ENCODE measurements around the gene SPATA31C2.
"Not testable (repeated sequence)": the region's sequence is repeated elsewhere in the genome, so short reads cannot be mapped to it uniquely, and the experiment has no call there.

The SPATA31C2 gene

GRCh38 chr9:88138375-88138774 is at the start of gene SPATA31C2:
Gene SPATA31C2 (minus strand): TSS chr9:88138475. CDS start chr9:88138446, 29 bp downstream.
- H3K4me3 ChIP-seq (ENCODE audit: low read depth, low read length); in situ Hi-C loops (cut with HindIII; ENCODE audit: low sequenced_read_pairs); DNase-seq (ENCODE audit: low read depth, low spot score): not testable (repeated sequence)

GRCh38 chr9:88187631-88188030 is 49.4 kb upstream of the SPATA31C2 start:
- no peak for TF ChIP-seq CTCF (IDR thresholded peaks at IDR 0.05; ENCODE audit: low read depth, low read length)
- in situ Hi-C loops (cut with HindIII; ENCODE audit: low sequenced_read_pairs): no loop called here
- no peak for DNase-seq (ENCODE audit: low read depth, low spot score)
- no peak overlapping the region for H3K4me3 ChIP-seq (ENCODE audit: low read depth, low read length)

GRCh38 chr9:88186495-88187110 is 48.3 kb upstream of the SPATA31C2 start:
- DNase-seq (ENCODE audit: low read depth, low spot score): no peak
- H3K4me3 ChIP-seq (ENCODE audit: low read depth, low read length): no peak overlapping the region
- in situ Hi-C loops (cut with HindIII; ENCODE audit: low sequenced_read_pairs): no loop called here
- TF ChIP-seq CTCF (IDR thresholded peaks at IDR 0.05; ENCODE audit: low read depth, low read length): no peak

- no peak for TF ChIP-seq CTCF (IDR thresholded peaks at IDR 0.05; ENCODE audit: low read depth, low read length)
- no peak overlapping the region for H3K4me3 ChIP-seq (ENCODE audit: low read depth, low read length)
- DNase-seq (ENCODE audit: low read depth, low spot score): no peak
- in situ Hi-C loops (cut with HindIII; ENCODE audit: low sequenced_read_pairs): no loop called here
These were observed 46.7 kb upstream of the SPATA31C2 start for GRCh38 chr9:88184976-88185375.

GRCh38 chr9:88183798-88184495 is 45.7 kb upstream of the SPATA31C2 start:
- no peak for TF ChIP-seq CTCF (IDR thresholded peaks at IDR 0.05; ENCODE audit: low read depth, low read length)
- in situ Hi-C loops (cut with HindIII; ENCODE audit: low sequenced_read_pairs): no loop called here
- DNase-seq (ENCODE audit: low read depth, low spot score): no peak
- H3K4me3 ChIP-seq (ENCODE audit: low read depth, low read length): no peak overlapping the region

GRCh38 chr9:88182501-88182900 is 44.2 kb upstream of the SPATA31C2 start:
- no peak for DNase-seq (ENCODE audit: low read depth, low spot score)
- TF ChIP-seq CTCF (IDR thresholded peaks at IDR 0.05; ENCODE audit: low read depth, low read length): no peak
- in situ Hi-C loops (cut with HindIII; ENCODE audit: low sequenced_read_pairs): no loop called here
- no peak overlapping the region for H3K4me3 ChIP-seq (ENCODE audit: low read depth, low read length)

GRCh38 chr9:88180081-88180765 is 41.9 kb upstream of the SPATA31C2 start:
- TF ChIP-seq CTCF (IDR thresholded peaks at IDR 0.05; ENCODE audit: low read depth, low read length): no peak
- in situ Hi-C loops (cut with HindIII; ENCODE audit: low sequenced_read_pairs): no loop called here
- no peak for DNase-seq (ENCODE audit: low read depth, low spot score)
- no peak overlapping the region for H3K4me3 ChIP-seq (ENCODE audit: low read depth, low read length)

Data from astrocyte of the spinal cord (primary cell).